GM12878 (cell line): ENCODE measurements around the gene PRR9. TPM values are rescaled to one million over a fixed set of nuclear protein-coding genes. Genes with fewer than 3 reads are reported as not detected.
A peak's percentile ranks its signal among the peaks of the same experiment; 100 is the strongest.

Experiments
- ATAC-seq: fragments of 200-7000 bp; cut with Tn5 transposase; 3 replicates; pipeline ENCODE4 v1.9.1; 2020; ENCODE audit warnings: mild to moderate bottlenecking, moderate library complexity
- BruUV-seq: library from RNA; stranded (reverse); fragments of 400-500 nt; replicated peaks from 2 replicates; lab custom pipeline; 2021; lab: Mats Ljungman, UMichigan
- CTCF ChIA-PET: fragments of 300-600 bp; sonication (Branson Sonifier 250); formaldehyde crosslinking; extraction: SDS; loops from one replicate; lab custom pipeline; 2021; ENCODE audit warnings: inconsistent platforms; lab: Yijun Ruan, JAX
- POLR2A ChIA-PET: fragments of 350-600 bp; formaldehyde crosslinking; extraction: SDS; loops from one replicate; lab custom pipeline; 2021; ENCODE audit warnings: inconsistent platforms; lab: Charles Lee
- RAD21 ChIA-PET: fragments of 300-600 bp; sonication (Branson Sonifier 250); formaldehyde crosslinking; loops from one replicate; lab custom pipeline; 2023; ENCODE audit warnings: antibody characterized with exemption; ENCODE audit not compliant: unreplicated experiment; lab: Charles Lee
- SMC1A ChIA-PET: fragments of 300-600 bp; sonication (Branson Sonifier 250); formaldehyde crosslinking; loops from one replicate; lab custom pipeline; 2023; ENCODE audit not compliant: unreplicated experiment, uncharacterized antibody; lab: Charles Lee
- DNase-seq: peaks from one replicate; pipeline ENCODE4 v3.0.0-alpha.2; 2011; ENCODE audit warnings: low read depth, low spot score
- FAIRE-seq: peaks from 3 replicates; lab custom pipeline; 2011; peaks lifted over from hg19 to GRCh38; lab: Jason Lieb, UNC
- H2AFZ ChIP-seq: 2 replicates; pipeline ENCODE4 v1.6.0; 2011; ENCODE audit warnings: low read depth, low read length, control low read depth; ENCODE audit not compliant: control insufficient read depth
- H3K27ac ChIP-seq: 2 replicates; pipeline ENCODE4 v1.5.1; 2011; ENCODE audit warnings: control low read depth; ENCODE audit not compliant: control insufficient read depth, insufficient read depth
- H3K27me3 ChIP-seq, 2 experiments: replicated peaks in 1 of 2; 2 replicates each; pipeline versions ENCODE4 v1.6.0 to v1.6.1; 2011; ENCODE audit warnings: low read length in 1 of 2; ENCODE audit not compliant: control insufficient read depth in 2 of 2, insufficient read depth in 2 of 2
- H3K36me3 ChIP-seq, 2 experiments: 2 replicates each; pipeline ENCODE4 v1.5.1; 2011; ENCODE audit warnings: low read length in 1 of 2; ENCODE audit not compliant: control insufficient read depth in 2 of 2, insufficient read depth in 2 of 2
- H3K4me1 ChIP-seq: 2 replicates; pipeline ENCODE4 v1.6.1; 2011; ENCODE audit warnings: mild to moderate bottlenecking, low read length, moderate library complexity, mixed read lengths; ENCODE audit not compliant: control insufficient read depth, insufficient read depth
- H3K4me2 ChIP-seq: 2 replicates; pipeline ENCODE4 v1.6.0; 2011; ENCODE audit warnings: control low read depth; ENCODE audit not compliant: control insufficient read depth, insufficient read depth
- H3K4me3 ChIP-seq: fragments of 200-600 bp; sonication (generic); 2 replicates; pipeline ENCODE4 v1.5.1; 2016
- H3K79me2 ChIP-seq: 2 replicates; pipeline ENCODE4 v1.6.0; 2011; ENCODE audit warnings: low read length; ENCODE audit not compliant: control insufficient read depth, insufficient read depth
- H3K9ac ChIP-seq: 2 replicates; pipeline ENCODE4 v1.8.0; 2011; ENCODE audit warnings: low read length, control low read depth, mixed read lengths; ENCODE audit not compliant: control insufficient read depth, insufficient read depth
- H3K9me3 ChIP-seq: replicated peaks from 3 replicates; pipeline ENCODE4 v1.5.1; 2011; ENCODE audit warnings: mild to moderate bottlenecking, low read length; ENCODE audit not compliant: control insufficient read depth, insufficient read depth
- H4K20me1 ChIP-seq: 2 replicates; pipeline ENCODE4 v1.6.0; 2011; ENCODE audit not compliant: control insufficient read depth, insufficient read depth
- EZH2 ChIP-seq: IDR thresholded peaks from 2 replicates; pipeline ENCODE4 v1.6.1; 2012; ENCODE audit warnings: low read depth, mild to moderate bottlenecking, control low read depth, inconsistent platforms, low read length, borderline replicate concordance; ENCODE audit not compliant: control insufficient read depth
- WGBS: methylation state at CpG from one replicate; pipeline ENCODE4 v1.1.6; 2016; ENCODE audit warnings: low lambda C conversion rate; ENCODE audit not compliant: insufficient replicate concordance, insufficient coverage; ENCODE audit errors: missing lambda C conversion rate; 5-methylcytosine and 5-hydroxymethylcytosine counted together
- in situ Hi-C: fragments of 300-500 bp; cut with MboI; formaldehyde crosslinking; loops from 9 replicates; pipeline ENCODE4 v1.14.3; 2018; ENCODE audit warnings: mixed read lengths
- intact Hi-C: fragments of 100-400 bp; cut with micrococcal nuclease; formaldehyde crosslinking; loops from one replicate; pipeline ENCODE4 v1.14.2; 2022; ENCODE audit not compliant: unreplicated experiment
- polyA plus RNA-seq, 11 experiments: library from polyadenylated mRNA; depleted of rRNA in 4 of 11; unstranded in 6 of 11; stranded (reverse) in 5 of 11; fragments of >200 nt; fragmentation: Nextera tagmentation in 4 of 11; fragmentation: Illumina TruSeq in 1 of 11; extraction: Ambion mirVana in 4 of 11; extraction: Trizol in 1 of 11; gene quantifications; 1 replicate in 1 of 11; 2 replicates in 10 of 11; pipeline versions ENCODE4 v1.2.1 to v1.2.3, GENCODE V29; 2011 to 2016; ENCODE audit warnings: inconsistent platforms in 2 of 11, missing spikeins in 2 of 11, low read depth in 1 of 11
- total RNA-seq, 4 experiments: library from RNA; depleted of rRNA in 3 of 4; stranded (reverse); fragments of >200 nt in 3 of 4; fragmentation: Illumina TruSeq in 1 of 4; extraction: Trizol in 1 of 4; gene quantifications; 2 replicates each; pipeline versions ENCODE4 v1.2.1 to v1.2.3, GENCODE V29; 2013 to 2021
- TF ChIP-seq, protein P1 (sequence below): fragments of 450-650 bp; IDR thresholded peaks from 2 replicates; pipeline ENCODE4 v1.6.1; 2017; ENCODE audit warnings: mild to moderate bottlenecking, low read depth, inconsistent platforms; ENCODE audit not compliant: poor library complexity, severe bottlenecking

PRR9 gene
- total and polyA plus RNA-seq, 10 of the 15 experiments (the other 5 are each of a cell fraction or from before 2014, with no cell fraction given): not detected

DNA sequence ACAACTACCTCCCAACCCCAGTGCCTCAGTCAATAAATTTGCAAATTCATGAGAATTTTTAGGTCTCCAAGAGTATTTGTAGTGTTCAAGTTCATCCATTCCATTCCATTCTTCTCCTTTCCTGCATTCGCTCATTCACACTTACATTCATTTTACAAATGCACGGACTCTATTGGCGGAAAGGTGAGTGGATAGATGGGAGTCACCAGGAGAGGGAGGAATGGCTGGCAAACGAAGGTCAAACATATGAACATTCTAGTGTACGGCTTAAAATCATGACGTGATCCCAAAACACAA, 44.6 kb downstream of the PRR9 start:
- H3K4me3 ChIP-seq: peak overlapping the region; percentile 50; the same call in 1 of the 2 replicates
- H4K20me1 ChIP-seq: no peaks in the 10 kb centered on the region
- BruUV-seq: no TSS peak
- H3K27me3 ChIP-seq: 0 out of 4 replicates have a peak, but pooled peaks cover 0 to 4% of the 10 kb centered on the region in 2 experiments
- peak overlapping the region; percentile 91 for H3K4me2 ChIP-seq
- H2AFZ ChIP-seq: no peak overlapping the region
- H3K79me2 ChIP-seq: no peaks in the 10 kb centered on the region
- DNase-seq: no peak
- H3K9ac ChIP-seq: no peak overlapping the region; the same call in 1 of the 2 replicates
- ATAC-seq: no peak
- H3K4me1 ChIP-seq: peaks cover 15% of the 10 kb centered on the region
- CTCF ChIA-PET: interaction anchor here (0.7 to 4.1 kb wide), 15 partner anchors 8 to 234 kb away, joined by 3 to 38 read pairs (median 6); no protein-coding TSS in a partner anchor
- H3K27ac ChIP-seq: no peak overlapping the region
- WGBS: 6% methylated on average over 6 of the region's 6 CpGs
- RAD21 ChIA-PET: interaction anchor here (0.6 to 4.2 kb wide), 12 partner anchors 9 to 139 kb away, joined by 3 to 31 read pairs (median 5); no protein-coding TSS in a partner anchor
- FAIRE-seq: no peak
- 0 out of 2 replicates have a peak, but pooled peaks have one; percentile 53 for TF ChIP-seq EZH2
- TF ChIP-seq, protein P1, sequence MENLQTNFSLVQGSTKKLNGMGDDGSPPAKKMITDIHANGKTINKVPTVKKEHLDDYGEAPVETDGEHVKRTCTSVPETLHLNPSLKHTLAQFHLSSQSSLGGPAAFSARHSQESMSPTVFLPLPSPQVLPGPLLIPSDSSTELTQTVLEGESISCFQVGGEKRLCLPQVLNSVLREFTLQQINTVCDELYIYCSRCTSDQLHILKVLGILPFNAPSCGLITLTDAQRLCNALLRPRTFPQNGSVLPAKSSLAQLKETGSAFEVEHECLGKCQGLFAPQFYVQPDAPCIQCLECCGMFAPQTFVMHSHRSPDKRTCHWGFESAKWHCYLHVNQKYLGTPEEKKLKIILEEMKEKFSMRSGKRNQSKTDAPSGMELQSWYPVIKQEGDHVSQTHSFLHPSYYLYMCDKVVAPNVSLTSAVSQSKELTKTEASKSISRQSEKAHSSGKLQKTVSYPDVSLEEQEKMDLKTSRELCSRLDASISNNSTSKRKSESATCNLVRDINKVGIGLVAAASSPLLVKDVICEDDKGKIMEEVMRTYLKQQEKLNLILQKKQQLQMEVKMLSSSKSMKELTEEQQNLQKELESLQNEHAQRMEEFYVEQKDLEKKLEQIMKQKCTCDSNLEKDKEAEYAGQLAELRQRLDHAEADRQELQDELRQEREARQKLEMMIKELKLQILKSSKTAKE: no peak
- in situ Hi-C loops: no loop called here
- SMC1A ChIA-PET: interaction anchor here (0.7 to 2.8 kb wide), 19 partner anchors 9 to 472 kb away, joined by 3 to 31 read pairs (median 4); no protein-coding TSS in a partner anchor
- intact Hi-C loops: loop anchor here (5.0 kb wide), 1 partner anchor 80 kb away; no protein-coding TSS in a partner anchor
- H3K9me3 ChIP-seq: no peaks in the 10 kb centered on the region
- H3K36me3 ChIP-seq: no peaks in the 10 kb centered on the region
- POLR2A ChIA-PET: interaction anchor here (1.0 to 1.9 kb wide), 7 partner anchors 8 to 83 kb away, joined by 3 to 11 read pairs (median 7); no protein-coding TSS in a partner anchor
